T-helper 2 cell (primary cell): ENCODE measurements around the gene DLGAP1.

ENCODE experiments used
- DNase-seq, 5 experiments: peaks; one replicate each; pipeline versions ENCODE4 v3.0.0 to v3.0.0-alpha.2; 2012 to 2022

Gene DLGAP1

DNA sequence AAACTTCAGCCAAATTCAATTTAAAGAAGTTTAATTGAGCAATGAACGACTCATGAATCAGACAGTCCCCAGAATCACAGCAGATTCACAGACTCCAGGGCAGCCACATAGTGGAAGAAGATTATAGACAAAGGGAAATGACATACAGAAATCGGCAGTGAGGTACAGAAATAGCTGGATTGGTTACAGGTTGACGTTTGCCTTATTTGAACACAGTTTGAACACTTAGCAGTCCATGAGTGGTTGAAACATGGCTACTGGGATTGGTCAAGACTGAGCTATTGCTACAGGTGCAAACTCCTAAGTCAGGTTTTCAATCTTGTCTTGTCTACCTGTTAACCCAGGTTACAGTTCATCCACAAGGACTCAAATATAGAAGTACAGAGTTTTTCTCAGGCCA is 169.6 kb downstream of the DLGAP1 start:
- no peak for DNase-seq

DNA sequence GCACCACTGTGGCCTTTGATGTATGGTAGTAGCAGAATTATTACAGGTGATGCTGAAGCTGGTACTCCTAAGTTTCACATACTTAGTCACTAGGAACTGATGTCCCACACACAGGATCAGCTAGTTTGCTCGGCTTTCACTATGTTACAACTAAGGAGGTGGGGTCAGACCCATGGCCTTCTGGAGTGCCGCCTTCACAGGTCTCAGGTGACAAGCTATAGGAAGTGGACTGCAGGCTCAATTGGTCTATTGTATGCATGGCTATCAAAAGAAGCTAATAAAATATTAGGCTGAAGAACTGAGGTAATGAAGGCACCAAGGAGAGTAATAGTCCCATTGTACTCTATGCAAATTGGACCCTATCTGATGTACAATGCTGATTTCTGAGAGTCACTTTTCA is 170.6 kb downstream of the DLGAP1 start:
- DNase-seq: no peak

DNA sequence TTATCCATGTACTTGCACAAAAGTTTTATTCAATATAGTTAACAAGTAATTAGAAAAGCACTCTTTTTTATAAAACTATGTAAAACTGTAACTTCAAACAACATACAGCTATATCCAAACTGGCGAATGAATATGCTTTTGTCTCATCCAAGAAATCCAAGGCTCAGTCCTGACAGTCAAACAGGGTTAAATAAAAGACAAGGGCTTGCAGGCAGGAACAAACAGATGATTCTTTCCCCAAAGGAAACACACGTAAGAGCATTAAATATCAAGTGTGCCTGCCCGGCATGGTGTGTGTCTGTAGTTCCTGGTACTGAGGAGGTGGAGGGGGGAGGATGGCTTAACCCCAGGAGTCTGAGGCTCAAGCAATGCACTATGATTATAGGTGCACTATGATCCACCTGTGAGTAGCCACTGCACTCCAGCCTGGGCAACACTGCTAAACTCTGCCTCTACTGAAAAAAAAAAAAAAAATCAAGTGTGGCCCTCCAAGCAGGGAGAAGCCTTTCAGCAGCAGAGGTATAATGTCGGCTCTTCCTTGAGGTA is 171.3 kb downstream of the DLGAP1 start:
- DNase-seq: no peak

GRCh38 chr18:4282954-4283353 is 172.2 kb downstream of the DLGAP1 start:
- DNase-seq: no peak

GRCh38 chr18:4276953-4277585 is 178.0 kb downstream of the DLGAP1 start:
- DNase-seq: peak in 1 of 5 experiments; percentile 20

DNA sequence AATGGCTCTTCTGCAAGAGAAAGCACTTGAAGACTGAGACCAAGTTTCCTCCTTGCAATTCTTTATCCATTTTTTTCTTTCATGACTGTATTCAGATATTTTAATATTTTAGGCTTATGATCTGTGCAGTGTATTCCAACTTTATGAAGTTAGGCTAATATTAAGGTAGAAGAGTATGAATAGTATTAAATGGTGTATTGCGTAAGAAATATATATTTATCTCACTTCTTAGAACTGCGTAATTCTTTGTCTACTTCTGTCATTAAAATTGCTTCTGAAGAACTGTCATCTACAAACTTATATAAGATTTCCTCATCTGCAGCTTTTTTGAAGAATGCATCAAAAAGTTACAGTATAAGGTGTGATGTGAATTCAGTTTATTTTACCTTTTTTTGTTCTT is 183.2 kb downstream of the DLGAP1 start:
- no peak for DNase-seq

DNA sequence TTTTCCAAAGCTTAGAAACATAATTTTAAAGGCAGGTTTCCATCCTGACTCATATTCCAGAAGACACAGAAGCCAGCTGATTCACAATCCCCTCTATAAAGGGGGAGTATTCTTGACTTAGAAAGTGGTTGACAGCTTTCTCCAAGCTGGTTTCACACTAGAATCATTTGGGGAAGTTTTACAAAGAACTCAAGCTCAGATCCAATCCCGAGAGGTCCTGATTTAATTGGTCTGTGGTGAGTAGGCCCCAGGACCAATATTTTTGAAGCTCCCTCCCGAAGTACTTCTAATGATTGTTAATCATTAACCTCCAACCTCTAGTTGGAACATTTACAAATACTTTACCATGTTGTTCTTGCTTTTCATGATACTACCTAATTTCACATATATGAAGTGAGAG is 184.1 kb downstream of the DLGAP1 start:
- DNase-seq: no peak

DNA sequence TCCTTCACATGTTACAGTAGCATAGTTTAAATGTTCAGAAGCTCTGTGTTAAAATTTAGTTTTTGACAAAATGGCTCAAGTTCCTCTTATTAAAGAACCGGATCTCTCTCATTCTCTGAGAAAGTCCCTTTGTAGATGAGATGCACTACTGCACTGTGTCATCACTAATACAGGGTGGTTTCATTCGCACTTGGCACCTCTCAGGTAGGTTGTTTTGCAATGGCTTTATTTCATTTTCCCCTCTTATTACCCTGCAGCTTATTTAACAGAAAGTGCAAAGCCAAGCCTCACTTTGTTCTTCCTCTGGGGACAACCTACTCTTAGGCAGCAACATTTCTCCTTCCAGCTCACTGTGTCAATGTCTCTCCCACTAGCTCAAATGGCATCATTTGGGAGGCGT is 185.1 kb downstream of the DLGAP1 start:
- DNase-seq: no peak

DNA sequence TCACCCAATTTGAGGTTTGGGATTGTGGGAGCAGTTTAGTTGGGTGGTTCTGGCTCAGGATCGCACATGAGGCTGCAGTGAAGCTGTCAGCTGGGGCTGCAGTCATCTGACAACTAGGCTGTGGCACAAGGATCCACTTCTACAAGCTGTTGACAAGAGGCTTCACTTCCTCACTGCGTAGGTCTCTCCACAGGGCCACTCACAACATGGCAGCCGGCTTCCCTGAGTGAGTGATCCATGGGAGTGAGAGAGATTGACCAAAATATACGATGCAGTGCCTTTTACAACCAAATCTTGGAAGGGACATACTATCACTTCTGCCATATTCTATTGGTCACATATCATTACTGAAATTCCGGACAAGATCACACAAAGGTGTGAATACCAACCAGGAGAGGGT is 187.5 kb downstream of the DLGAP1 start:
- no peak for DNase-seq

GRCh38 chr18:4264347-4264791 is 190.7 kb downstream of the DLGAP1 start:
- DNase-seq: no peak

- no peak for DNase-seq
Observed at GRCh38 chr18:4260107-4260506, 195.0 kb downstream of the DLGAP1 start.

DNA sequence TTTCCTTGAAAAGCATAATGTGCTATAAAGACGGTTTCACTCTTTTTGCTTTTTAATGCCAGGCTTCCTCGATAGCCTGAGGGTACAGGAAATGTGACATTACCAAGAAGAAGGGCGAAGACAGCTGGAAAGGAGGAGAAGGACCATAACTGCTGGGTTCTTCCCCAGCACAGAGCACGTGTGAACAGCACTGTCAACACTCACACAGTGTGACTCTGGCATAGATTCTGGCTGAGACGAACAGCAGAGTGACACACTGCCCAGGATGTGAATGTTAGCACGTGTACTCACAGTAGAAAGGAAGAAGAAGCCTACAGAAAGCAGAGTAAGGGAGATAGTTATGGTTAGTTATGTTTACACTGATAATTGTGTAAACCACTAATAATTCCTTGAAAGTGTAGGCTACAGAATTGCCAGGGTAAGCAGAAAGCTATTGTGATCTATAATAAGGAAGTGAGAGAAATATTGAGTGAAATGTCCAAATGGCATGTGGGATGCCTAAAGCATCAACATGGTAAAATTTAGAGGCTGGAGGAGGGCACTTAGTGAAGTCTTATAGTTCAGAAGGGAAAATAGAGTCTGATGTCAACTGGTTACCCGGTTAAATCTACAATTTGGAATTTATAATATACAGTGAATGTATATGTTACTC is 198.2 kb downstream of the DLGAP1 start:
- no peak for DNase-seq

DNA sequence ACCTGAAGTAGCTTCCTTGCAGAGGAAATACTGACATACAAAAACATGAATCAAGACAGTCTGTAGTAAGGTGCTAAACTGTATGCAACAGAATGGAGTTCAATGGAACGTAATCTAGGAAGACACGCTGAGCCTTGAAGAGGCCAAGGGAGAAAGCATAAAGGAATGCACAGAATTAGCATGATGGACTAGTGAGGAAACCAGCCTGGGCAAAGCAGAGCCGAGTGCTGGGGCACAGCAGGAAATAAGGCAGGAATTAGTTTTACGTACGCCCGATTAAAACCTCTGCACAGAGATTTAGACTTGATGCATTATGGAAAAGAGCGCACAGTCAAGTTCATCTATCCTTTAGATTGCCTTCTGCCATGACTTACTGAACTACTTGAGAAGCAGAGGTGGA is 200.3 kb downstream of the DLGAP1 start:
- no peak for DNase-seq

GRCh38 chr18:4252829-4253228 is 202.3 kb downstream of the DLGAP1 start:
- DNase-seq: no peak

DNA sequence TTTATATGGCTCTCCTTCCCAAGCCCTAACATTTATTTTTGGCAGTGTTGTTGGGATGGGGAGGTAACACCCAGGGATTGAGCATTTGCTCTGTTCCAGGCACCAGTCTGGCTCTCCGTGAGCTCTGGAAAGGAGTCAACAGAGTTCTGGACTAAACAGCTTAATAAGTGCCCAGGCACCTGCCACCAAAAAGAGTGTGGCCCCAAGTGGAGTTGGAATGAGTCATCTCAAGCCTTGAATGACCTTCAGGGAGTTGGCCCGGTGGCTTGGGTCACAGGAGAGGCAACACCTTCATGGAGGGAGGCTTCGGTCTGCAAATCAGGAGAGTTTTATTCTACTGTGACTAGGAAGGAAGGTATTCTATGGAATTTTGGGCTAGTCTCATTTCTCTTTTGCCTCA is 203.2 kb downstream of the DLGAP1 start:
- DNase-seq: no peak

DNA sequence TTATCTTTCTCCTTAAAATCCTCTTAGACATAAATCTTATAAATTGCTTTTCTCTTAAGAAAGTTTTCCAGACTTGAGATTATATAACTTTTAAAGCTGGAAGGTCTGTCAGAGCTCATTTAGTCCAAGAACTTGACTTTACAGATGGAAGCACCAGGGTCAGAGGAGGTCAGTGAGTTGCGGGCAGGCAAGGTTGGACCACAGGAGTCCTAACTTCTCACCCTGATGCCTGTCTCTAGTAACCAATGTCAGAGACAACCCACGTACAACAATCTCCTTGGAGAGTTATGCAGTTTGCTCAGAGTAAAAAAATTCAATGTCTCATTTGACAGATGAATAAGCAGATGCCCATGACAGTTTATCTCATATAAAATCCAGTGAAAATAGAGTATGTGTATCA is 203.9 kb downstream of the DLGAP1 start:
- no peak for DNase-seq

DNA sequence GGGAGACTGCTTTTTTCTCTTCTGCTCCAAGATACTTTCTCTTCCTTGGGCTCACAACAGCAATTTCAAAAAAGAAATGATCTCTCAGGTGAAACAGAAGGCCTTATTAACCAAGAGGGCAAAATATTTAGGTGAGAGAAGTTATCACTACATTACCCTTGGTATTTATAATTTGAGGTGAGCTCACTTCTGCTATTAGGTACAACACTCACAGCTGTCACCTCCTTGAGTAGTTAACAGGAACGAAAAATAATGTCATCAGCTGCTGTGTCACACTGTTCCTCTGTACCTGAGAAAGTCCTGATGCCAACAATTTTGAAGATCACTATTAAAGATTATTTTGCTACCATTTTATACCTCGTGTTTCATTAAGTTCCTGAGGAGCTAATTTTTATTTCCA is 205.0 kb downstream of the DLGAP1 start:
- DNase-seq: no peak

GRCh38 chr18:4248686-4249085 is 206.4 kb downstream of the DLGAP1 start:
- no peak for DNase-seq

DNA sequence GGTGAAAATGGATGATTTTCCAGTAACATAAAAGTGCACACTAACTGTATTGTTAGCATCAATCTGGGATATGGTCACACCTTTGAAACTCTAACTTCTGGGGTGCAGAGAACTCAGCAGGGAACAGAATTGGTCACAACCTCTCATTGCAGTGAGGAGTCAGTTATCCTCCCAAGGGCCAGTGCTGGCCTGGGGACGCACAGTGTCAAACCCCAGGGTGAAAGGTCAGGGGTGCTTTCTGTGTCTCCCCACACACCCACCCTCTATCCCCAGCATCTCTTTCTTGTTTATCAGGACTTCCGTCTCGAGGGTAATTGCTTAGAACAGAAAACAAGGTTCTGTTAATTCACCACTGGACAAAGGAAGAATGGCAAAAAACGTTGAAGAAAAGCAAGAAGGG is 208.7 kb downstream of the DLGAP1 start:
- no peak for DNase-seq

- DNase-seq: no peak
Observed at GRCh38 chr18:4245456-4245855, 209.7 kb downstream of the DLGAP1 start.

DNA sequence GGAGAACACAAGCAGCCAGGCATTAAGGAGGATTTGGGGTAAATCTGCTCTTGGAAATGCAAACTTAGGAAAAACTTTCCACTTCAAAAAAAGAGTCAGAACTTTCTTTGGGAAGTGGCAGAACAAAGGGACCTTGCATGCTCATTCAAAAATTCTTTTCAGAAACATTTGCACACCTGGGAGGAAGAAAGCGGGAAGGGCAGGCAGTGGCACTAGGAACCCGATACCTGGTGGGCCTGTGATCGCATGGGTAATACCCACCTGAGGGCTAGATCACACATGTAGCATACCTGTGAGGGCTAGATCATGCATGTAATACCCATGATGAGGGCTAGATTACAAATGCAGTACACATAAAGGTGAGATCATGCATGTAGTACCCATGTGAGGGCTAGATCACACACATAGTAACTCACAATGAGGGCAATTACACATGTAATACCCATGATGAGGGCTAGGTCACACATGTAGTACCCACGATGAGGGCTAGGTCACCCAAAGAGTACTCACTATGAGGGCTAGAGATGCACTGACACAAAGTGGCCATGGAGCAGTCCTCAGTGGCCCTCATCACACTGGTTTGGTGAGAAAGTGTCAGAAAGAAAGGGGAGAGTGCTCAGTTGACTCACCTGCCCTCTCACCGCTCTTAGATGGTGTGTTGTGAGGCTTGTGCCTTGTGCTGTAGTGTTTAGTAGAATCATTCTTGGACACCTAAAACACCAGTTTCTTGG is 212.5 kb downstream of the DLGAP1 start:
- DNase-seq: no peak

- DNase-seq: no peak
Observed at GRCh38 chr18:4241090-4241617, 214.0 kb downstream of the DLGAP1 start.

DNA sequence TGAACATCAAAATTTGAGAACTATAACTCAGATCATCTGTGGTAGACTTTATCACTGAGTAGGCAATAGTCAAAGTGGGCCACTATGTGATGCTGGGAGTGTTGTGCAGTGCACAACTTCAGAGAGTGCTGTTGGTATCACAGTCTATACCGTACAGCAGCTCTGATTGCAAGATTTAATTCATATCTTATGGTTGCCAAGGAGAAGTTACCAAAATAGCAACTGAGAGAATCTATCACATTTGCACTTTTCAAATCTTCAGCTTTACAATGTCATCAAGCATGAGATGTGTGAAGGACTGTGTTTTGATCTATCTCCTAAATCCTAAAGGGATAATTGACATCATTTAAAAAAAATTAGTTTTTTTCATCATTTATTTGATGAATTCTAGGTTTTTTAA is 216.1 kb downstream of the DLGAP1 start:
- no peak for DNase-seq

- no peak for DNase-seq
Observed at GRCh38 chr18:4237664-4238041, 217.5 kb downstream of the DLGAP1 start.
